Cardiac septum (tissue), 1 donor: Measurements from ENCODE around the gene KRTAP5-4. TPM values are rescaled to one million over a fixed set of nuclear protein-coding genes. Genes with fewer than 3 reads are reported as not detected.
"Not testable (repeated sequence)": the region's sequence is repeated elsewhere in the genome, so short reads cannot be mapped to it uniquely, and the experiment has no call there.

Experiments used
- DNase-seq: peaks from one replicate; pipeline ENCODE4 v3.0.0-alpha.2; 2020; ENCODE audit warnings: low spot score
- intact Hi-C: fragments of 100-400 bp; cut with DNase I; formaldehyde crosslinking; loops from one replicate; pipeline ENCODE4 v1.14.0; 2022
- total RNA-seq: library from RNA; stranded (reverse); fragmentation: NEBNext Ultra II Directional; extraction: Animal tissue kit (Norgen Biotek cat#: 25700); gene quantifications from one replicate; pipeline ENCODE4 v1.2.1, GENCODE V29; 2021
- donor health status: DM: no; HTN: no; CAD: no.

Gene KRTAP5-4
- total RNA-seq, 1 donor from 2014 or later: not detected

DNA sequence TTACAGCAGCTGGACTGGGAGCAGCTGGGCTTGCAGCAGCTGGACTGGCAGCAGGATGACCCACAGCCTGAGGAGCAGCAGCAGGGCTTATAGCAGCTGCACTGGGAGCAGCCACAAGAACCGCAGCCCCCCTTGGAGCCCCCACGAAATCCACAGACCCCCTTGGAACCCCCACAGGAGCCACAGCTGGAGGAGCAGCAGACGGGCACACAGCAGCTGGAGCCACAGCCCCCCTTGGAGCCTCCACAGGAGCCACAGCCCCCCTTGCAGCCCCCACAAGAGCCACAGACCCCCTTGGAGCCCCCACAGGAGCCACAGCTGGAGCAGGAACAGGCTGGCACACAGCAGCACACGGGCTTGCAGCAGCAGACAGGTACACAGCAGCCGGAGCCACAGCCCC is 14.0 kb downstream of the KRTAP5-4 start:
- intact Hi-C loops, DNase-seq: not testable (repeated sequence)

GRCh38 chr11:1607156-1607845 is 14.6 kb downstream of the KRTAP5-4 start:
- intact Hi-C loops, DNase-seq: not testable (repeated sequence)

DNA sequence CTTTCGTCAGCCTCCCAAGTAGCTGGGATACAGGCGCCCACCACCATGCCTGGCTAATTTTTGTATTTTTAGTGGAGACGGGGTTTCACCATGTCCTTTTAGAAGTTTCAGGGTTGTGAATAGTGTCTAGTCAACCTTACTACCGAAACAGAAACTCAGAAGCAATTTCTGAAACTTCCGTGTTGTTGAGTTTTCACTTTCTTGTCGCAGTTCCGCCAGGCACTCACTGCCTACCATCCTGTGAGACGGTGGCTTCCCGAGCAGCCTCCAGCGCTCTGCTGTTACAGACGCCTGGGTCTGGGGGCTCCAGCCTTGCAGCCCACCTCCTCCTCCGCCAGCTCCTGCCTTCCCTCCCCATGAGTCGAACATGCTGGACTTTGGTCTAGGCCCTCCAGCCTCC is 16.0 kb downstream of the KRTAP5-4 start:
- DNase-seq, intact Hi-C loops: not testable (repeated sequence)

- intact Hi-C loops: no loop called here
- no peak for DNase-seq
Observed at GRCh38 chr11:1604711-1605110, 17.2 kb downstream of the KRTAP5-4 start.

DNA sequence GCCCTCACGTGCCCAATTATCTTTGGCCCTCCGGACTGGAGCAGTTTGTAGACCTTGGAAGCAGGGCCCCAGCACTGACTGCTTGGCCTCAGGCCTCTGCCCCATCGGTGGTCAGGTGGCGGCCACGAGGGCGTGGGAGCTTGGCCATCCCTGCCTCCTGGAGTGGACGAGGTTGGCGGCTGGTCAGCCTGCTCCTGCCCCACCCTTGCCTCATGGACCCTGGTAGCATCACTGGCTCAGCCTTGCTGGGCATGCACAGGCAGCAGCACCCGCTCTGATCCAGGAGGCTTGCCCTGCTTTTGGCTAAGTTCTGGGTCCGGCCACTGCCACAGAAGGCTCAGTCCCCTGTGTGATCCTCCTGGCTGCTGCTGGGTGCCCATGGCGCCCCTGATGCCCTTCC is 17.8 kb downstream of the KRTAP5-4 start:
- no peak for DNase-seq

DNA sequence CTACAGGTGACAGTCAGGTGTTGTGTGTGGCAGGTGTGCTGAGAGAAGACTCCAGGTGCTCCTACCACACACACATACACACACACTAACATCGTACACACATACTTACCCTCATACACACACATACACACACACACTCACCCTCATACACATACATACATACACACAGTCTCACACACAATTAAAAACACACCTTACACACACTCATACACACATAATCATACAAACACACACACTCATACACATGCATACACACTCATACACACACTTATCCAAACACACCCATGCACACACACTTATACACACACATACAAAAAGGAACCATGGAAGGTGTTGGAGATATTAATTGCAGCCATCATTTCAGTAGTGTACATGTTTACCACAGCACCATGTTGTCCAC is 18.3 kb downstream of the KRTAP5-4 start:
- no peak for DNase-seq
- intact Hi-C loops: no loop called here

More for the DNA sequence above, 17.8 kb downstream of the KRTAP5-4 start:
- intact Hi-C loops: no loop called here

- DNase-seq, intact Hi-C loops: not testable (repeated sequence)
Observed at GRCh38 chr11:1601663-1602062, 20.3 kb downstream of the KRTAP5-4 start.

DNA sequence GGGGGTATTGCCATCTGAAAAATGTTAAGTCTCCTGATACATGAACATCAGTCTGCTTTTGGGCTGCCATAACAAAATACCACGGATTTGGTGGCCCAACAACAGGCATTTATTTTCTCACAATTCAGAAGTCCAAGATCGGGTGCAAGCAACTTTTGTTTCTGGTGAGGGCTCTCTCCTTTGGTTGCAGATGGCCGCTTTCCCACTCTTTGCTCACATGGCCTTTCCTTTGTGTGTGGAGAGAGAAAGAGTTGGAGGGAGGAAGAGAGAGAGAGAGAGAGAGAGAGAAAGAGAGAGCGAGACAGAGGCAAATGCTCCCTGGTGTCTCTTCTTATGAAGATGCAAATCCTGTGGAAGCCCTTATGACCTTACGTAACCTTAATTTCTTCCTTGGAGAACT is 21.3 kb downstream of the KRTAP5-4 start:
- no peak for DNase-seq
- intact Hi-C loops: no loop called here

- intact Hi-C loops: no loop called here
- no peak for DNase-seq
Observed at GRCh38 chr11:1598816-1599215, 23.1 kb downstream of the KRTAP5-4 start.

DNA sequence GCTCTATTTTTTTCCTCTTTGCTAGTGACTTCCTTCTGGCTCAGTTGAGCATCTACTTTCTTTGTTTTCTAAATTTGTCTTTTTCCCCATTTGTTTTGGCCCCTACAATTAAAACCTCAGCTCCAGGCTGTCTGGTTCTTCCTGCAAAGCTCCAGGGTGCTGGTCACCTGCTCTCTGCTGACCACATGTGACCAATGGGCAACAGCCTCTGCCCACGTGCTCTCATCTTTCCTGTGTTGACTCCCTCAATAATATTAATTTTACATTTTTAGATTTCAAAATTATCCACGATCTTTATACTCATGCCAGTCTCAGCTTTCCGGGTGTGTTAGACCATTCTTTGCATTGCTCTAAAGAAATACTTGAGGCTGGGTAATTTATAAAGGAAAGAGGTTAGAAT is 23.5 kb downstream of the KRTAP5-4 start:
- intact Hi-C loops, DNase-seq: not testable (repeated sequence)

GRCh38 chr11:1597994-1598380 is 24.0 kb downstream of the KRTAP5-4 start, which contains the start of gene KRTAP5-2:
TSS of gene KRTAP5-2 (minus strand) at chr11:1598294. CDS start at chr11:1598250, 44 bp downstream.
- no peak for DNase-seq
- intact Hi-C loops: no loop called here

- no peak for DNase-seq
- intact Hi-C loops: no loop called here
Observed at GRCh38 chr11:1597331-1597993, 24.5 kb downstream of the KRTAP5-4 start.

- intact Hi-C loops, DNase-seq: not testable (repeated sequence)
Observed at GRCh38 chr11:1596576-1597121, 25.3 kb downstream of the KRTAP5-4 start.

DNA sequence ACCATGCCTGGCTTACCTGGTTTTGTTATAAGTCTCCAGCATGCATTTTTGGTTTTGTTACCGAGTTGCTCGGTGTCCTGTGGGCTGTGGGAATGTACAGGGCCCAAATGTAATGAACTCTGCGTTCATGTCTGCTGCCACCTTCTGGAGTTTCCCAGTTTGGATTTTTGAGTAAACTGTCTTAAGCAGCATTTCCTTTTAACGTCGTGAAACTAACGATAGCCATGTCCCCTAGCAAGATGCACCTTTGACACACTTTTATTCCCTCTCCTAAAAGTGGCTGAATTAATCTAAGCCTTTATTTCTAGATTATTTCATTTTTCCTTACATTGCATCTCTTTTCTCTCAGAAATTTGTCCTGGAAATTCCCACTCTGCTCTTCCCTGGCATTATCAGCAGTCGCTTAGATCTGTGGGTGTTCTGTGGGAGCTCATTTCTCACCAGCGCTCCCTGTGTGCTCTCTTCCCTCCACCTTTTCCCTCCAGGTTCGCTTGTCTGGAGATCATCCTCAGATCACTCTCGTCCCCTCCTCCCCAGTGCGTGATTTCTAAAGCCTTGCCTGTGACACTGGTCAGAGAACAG is 25.9 kb downstream of the KRTAP5-4 start:
- intact Hi-C loops: not testable (repeated sequence)

GRCh38 chr11:1592628-1593027 is 29.3 kb downstream of the KRTAP5-4 start:
- intact Hi-C loops: no loop called here
- no peak for DNase-seq

More for the DNA sequence above, 25.9 kb downstream of the KRTAP5-4 start:
- DNase-seq: not testable (repeated sequence)

DNA sequence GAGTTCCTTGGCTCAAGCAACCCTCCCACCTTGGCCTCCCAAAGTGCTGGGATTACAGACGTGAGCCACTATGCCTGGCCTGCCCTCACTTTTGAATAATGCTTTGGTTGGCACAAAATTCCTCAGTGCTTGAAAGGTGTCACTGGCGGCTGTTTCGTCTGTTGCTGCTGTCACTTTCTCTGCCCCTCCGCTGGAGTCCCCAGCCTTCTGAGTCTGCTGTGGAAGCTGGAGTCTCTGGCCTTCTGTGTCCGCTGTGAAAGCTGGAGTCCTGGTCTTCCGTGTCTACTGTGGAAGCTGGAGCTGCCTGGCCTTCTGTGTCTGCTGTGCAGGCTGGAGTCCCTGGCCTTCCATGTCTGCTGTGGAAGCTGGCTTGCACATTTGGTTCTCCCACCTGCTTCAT is 31.9 kb downstream of the KRTAP5-4 start:
- no peak for DNase-seq
- intact Hi-C loops: no loop called here

DNA sequence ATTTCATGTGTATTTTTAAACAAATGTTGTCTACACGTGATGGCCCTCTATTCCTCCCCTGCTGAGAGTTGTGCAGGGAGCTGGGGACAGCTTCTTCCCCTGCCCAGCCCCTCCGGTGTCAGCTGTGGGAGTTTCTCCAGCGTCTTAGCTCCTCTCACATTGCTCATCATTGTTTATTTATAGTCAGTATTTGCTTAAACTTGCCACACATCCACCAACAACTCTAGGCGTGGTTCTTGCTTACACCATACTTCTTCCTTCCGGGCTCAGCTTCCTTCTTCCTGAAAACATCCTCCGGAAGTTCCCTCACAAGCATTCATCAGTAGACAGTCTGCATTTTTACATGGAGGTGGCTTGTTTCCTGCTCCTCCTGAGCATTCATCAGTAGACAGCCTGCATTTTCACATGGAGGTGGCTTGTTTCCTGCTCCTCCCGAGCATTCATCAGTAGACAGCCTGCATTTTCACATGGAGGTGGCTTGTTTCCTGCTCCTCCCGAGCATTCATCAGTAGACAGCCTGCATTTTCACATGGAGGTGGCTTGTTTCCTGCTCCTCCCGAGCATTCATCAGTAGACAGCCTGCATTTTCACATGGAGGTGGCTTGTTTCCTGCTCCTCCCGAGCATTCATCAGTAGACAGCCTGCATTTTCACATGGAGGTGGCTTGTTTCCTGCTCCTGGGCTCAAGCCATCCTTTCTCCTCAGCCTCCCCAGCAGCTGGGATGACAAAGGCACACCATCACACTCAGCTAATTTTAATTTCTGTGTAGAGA is 32.6 kb downstream of the KRTAP5-4 start:
- intact Hi-C loops, DNase-seq: not testable (repeated sequence)

- intact Hi-C loops: no loop called here
- no peak for DNase-seq
Observed at GRCh38 chr11:1586699-1587098, 35.2 kb downstream of the KRTAP5-4 start.

DNA sequence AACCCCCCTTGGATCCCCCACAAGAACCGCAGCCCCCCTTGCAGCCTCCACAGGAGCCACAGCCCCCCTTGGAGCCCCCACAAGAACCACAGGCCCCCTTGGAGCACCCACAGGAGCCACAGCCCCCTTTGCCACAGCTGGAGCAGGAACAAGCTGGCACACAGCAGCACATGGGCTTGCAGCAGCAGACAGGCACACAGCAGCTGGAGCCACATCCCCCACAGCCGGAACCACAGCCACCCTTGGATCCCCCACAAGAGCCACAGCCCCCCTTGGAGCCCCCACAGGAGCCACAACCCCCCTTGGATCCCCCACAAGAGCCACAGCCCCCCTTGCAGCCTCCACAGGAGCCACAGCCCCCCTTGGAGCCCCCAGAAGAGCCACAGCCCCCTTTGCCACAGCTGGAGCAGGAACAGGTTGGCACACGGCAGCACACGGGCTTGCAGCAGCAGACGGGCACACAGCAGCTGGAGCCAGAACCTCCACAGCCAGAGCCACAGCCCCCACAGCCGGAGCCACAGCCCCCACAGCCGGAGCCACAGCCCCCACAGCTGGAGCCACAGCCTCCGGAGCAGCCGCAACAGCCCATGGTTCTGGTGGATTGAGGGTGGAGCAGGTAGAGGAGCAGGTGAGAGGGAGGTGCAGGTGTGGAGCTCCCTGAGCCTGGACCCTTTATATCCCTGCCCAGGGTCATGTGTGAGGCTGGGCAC is 37.1 kb downstream of the KRTAP5-4 start, which contains the start of gene KRTAP5-1:
Gene KRTAP5-1 (minus strand): TSS at position 623 of the 710 bp plus-strand sequence. CDS start 34 bp downstream, at position 589.
- DNase-seq, intact Hi-C loops: not testable (repeated sequence)
